Mucosa of descending colon (tissue), 3 donors: ENCODE results near the gene SPPL2C. TPM values are rescaled to one million over a fixed set of nuclear protein-coding genes. Genes with fewer than 3 reads are reported as not detected.

ENCODE experiments used
- ATAC-seq: fragments of 200-7000 bp; cut with Tn5 transposase; one replicate; pipeline ENCODE4 v1.9.1; 2020; ENCODE audit warnings: mild to moderate bottlenecking, moderate library complexity
- DNase-seq, 3 donors: peaks; one replicate each; pipeline ENCODE4 v3.0.0-alpha.2; 2020
- H3K36me3 ChIP-seq: fragments of 200-600 bp; one replicate; pipeline ENCODE4 v1.8.0; 2021; ENCODE audit warnings: low read depth, mild to moderate bottlenecking
- H3K4me1 ChIP-seq: fragments of 200-600 bp; one replicate; pipeline ENCODE4 v1.8.0; 2021; ENCODE audit warnings: low read depth, mild to moderate bottlenecking
- H3K4me3 ChIP-seq: fragments of 200-600 bp; one replicate; pipeline ENCODE4 v1.8.0; 2021; ENCODE audit warnings: mild to moderate bottlenecking
- H3K9me3 ChIP-seq: fragments of 200-600 bp; one replicate; pipeline ENCODE4 v1.8.0; 2021; ENCODE audit warnings: mild to moderate bottlenecking
- CTCF ChIP-seq: fragments of 200-600 bp; IDR thresholded peaks from one replicate; pipeline ENCODE4 v1.8.0; 2022; ENCODE audit warnings: antibody characterized with exemption, mild to moderate bottlenecking
- intact Hi-C, 2 donors: fragments of 100-400 bp; cut with DNase I in 1 of 2; cut with micrococcal nuclease in 1 of 2; formaldehyde crosslinking; loops; one replicate each; pipeline versions ENCODE4 v1.11.0 to v1.11.1; 2022; cut with DNase I, micrococcal nuclease
- total RNA-seq, 3 donors: library from RNA; stranded (reverse); fragmentation: NEBNext Ultra II Directional in 2 of 3; extraction: Animal tissue kit (Norgen Biotek cat#: 25700) in 2 of 3; gene quantifications; one replicate each; pipeline versions ENCODE4 v1.2.1 to v1.2.4, GENCODE V29; 2021 to 2023
- donor health status: DM: no; HTN: no; CAD: no; lungs with moderate emphysema.
- donor health status: DM: no; HTN: no; CAD: no.
- donor health status: DM: no; HTN: yes; CAD: no.

Gene SPPL2C
- total RNA-seq, 3 donors from 2014 or later = not detected

- no peak for TF ChIP-seq CTCF
- no peak for ATAC-seq
- Histone ChIP-seq H3K9me3 (no peaks in the 10 kb centered on the region), H3K36me3 (no peaks in the 10 kb centered on the region), H3K4me1 (no peaks in the 10 kb centered on the region), H3K4me3 (no peak overlapping the region)
- DNase-seq = no peak
- intact Hi-C loops = no loop called here
Measured at GRCh38 chr17:45888392-45888791, 43.7 kb downstream of the SPPL2C start.

- no peaks in the 10 kb centered on the region for H3K36me3 ChIP-seq
- H3K4me1 ChIP-seq = no peaks in the 10 kb centered on the region
- H3K9me3 ChIP-seq = no peaks in the 10 kb centered on the region
- no peak overlapping the region for H3K4me3 ChIP-seq
- no peak for DNase-seq
- intact Hi-C loops = no loop called here
- TF ChIP-seq CTCF = no peak
- ATAC-seq = no peak
Measured at GRCh38 chr17:45889579-45889978, 44.9 kb downstream of the SPPL2C start.

- H3K9me3 ChIP-seq = no peaks in the 10 kb centered on the region
- no peak for ATAC-seq
- TF ChIP-seq CTCF = no peak
- intact Hi-C loops = no loop called here
- H3K36me3 ChIP-seq = no peaks in the 10 kb centered on the region
- H3K4me3 ChIP-seq = no peak overlapping the region
- peaks cover 15% of the 10 kb centered on the region for H3K4me1 ChIP-seq
- DNase-seq = no peak
Measured at GRCh38 chr17:45893725-45894021, 49.0 kb downstream of the SPPL2C start.

GRCh38 chr17:45894022-45894784 is 49.5 kb downstream of the SPPL2C start, which contains the start of gene MAPT:
Gene MAPT, plus strand, starts transcription at chr17:45894554. Its CDS starts 67,784 bp downstream, at chr17:45962338.
- Histone ChIP-seq H3K4me1 (peaks cover 15% of the 10 kb centered on the region), H3K9me3 (no peaks in the 10 kb centered on the region), H3K36me3 (no peaks in the 10 kb centered on the region), H3K4me3 (peak within 1 kb of the TSS; percentile 16)
- DNase-seq = peak; percentile 85 to 92 (median 88)
- intact Hi-C loops = no loop called here
- ATAC-seq = peak; percentile 100
- TF ChIP-seq CTCF = peak; percentile 94

GRCh38 chr17:45895304-45895968 is 50.8 kb downstream of the SPPL2C start:
- no peak for TF ChIP-seq CTCF
- DNase-seq (peak in 1 of 3 donors; percentile 40), ATAC-seq (no peak)
- Histone ChIP-seq H3K4me1 (peaks cover 15% of the 10 kb centered on the region), H3K4me3 (no peak overlapping the region), H3K9me3 (no peaks in the 10 kb centered on the region), H3K36me3 (no peaks in the 10 kb centered on the region)
- intact Hi-C loops = no loop called here
